DOHH2 (cell line): Measurements from ENCODE around the gene HES4.

Experiments
- EZH2phosphoT487 ChIP-seq: fragments of 200-600 bp; sonication (generic); IDR thresholded peaks from 2 replicates; pipeline ENCODE4 v1.6.1; 2017; ENCODE audit warnings: borderline replicate concordance, mild to moderate bottlenecking, antibody characterized with exemption, low read length, moderate library complexity, mixed read lengths
- TF ChIP-seq, protein P1 (sequence below): fragments of 200-600 bp; sonication (generic); IDR thresholded peaks from one replicate; pipeline ENCODE4 v1.5.1; 2014; ENCODE audit warnings: antibody characterized with exemption, mild to moderate bottlenecking, low read depth, low read length; ENCODE audit not compliant: poor library complexity, severe bottlenecking

DNA sequence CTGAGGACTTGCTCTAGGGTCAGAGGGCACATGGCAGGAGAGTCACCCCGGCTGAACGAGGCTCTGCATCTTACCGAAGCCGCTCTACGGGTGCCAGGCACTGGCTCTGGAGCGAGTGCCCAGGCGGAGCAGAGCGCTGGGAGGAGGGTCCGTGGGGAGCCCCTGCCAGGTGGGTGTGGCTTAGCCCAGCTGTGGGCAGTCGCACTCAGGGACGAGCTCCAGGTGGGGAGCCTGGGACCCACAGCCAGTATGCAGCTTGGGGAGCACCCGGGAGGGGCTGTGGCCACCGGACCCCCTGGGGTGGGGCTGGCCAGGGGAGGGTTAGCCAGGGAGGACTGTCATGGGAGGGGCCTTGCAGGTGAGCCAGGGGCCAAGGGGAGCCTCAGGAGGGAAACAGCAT is 23.8 kb upstream of the HES4 start:
- TF ChIP-seq, protein P1, sequence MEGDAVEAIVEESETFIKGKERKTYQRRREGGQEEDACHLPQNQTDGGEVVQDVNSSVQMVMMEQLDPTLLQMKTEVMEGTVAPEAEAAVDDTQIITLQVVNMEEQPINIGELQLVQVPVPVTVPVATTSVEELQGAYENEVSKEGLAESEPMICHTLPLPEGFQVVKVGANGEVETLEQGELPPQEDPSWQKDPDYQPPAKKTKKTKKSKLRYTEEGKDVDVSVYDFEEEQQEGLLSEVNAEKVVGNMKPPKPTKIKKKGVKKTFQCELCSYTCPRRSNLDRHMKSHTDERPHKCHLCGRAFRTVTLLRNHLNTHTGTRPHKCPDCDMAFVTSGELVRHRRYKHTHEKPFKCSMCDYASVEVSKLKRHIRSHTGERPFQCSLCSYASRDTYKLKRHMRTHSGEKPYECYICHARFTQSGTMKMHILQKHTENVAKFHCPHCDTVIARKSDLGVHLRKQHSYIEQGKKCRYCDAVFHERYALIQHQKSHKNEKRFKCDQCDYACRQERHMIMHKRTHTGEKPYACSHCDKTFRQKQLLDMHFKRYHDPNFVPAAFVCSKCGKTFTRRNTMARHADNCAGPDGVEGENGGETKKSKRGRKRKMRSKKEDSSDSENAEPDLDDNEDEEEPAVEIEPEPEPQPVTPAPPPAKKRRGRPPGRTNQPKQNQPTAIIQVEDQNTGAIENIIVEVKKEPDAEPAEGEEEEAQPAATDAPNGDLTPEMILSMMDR = no peak
- TF ChIP-seq EZH2phosphoT487 = no peak
